NB4 (cell line): ENCODE results near the gene DYNC1H1.
"Not testable (repeated sequence)": the region's sequence is repeated elsewhere in the genome, so short reads cannot be mapped to it uniquely, and the experiment has no call there.

Experiments
- DNase-seq: peaks from one replicate; pipeline ENCODE4 v3.0.0; 2010; ENCODE audit warnings: low read depth
- H3K4me3 ChIP-seq: one replicate; pipeline ENCODE4 v1.5.1; 2011; ENCODE audit warnings: mild to moderate bottlenecking, low read depth, low read length, moderate library complexity
- MYC ChIP-seq: IDR thresholded peaks from 2 replicates; pipeline ENCODE4 v1.6.1; 2011; ENCODE audit warnings: low read depth, low read length
- POLR2A ChIP-seq: IDR thresholded peaks from 2 replicates; pipeline ENCODE4 v1.6.1; 2011; ENCODE audit warnings: mild to moderate bottlenecking; ENCODE audit not compliant: insufficient read length; ENCODE audit errors: extremely low read depth
- TF ChIP-seq, protein P1 (sequence below): IDR thresholded peaks from one replicate; pipeline ENCODE4 v1.5.1; 2012; ENCODE audit warnings: low read depth, low read length
- TF ChIP-seq, protein P2 (sequence below): IDR thresholded peaks from 2 replicates; pipeline ENCODE4 v1.6.1; 2011; ENCODE audit warnings: low read depth, low read length

The DYNC1H1 gene

GRCh38 chr14:102058146-102058545 lies 93.8 kb downstream of the DYNC1H1 start:
- no peak for DNase-seq
- TF ChIP-seq MYC (no peak), POLR2A (no peak)
- TF ChIP-seq, protein P1, sequence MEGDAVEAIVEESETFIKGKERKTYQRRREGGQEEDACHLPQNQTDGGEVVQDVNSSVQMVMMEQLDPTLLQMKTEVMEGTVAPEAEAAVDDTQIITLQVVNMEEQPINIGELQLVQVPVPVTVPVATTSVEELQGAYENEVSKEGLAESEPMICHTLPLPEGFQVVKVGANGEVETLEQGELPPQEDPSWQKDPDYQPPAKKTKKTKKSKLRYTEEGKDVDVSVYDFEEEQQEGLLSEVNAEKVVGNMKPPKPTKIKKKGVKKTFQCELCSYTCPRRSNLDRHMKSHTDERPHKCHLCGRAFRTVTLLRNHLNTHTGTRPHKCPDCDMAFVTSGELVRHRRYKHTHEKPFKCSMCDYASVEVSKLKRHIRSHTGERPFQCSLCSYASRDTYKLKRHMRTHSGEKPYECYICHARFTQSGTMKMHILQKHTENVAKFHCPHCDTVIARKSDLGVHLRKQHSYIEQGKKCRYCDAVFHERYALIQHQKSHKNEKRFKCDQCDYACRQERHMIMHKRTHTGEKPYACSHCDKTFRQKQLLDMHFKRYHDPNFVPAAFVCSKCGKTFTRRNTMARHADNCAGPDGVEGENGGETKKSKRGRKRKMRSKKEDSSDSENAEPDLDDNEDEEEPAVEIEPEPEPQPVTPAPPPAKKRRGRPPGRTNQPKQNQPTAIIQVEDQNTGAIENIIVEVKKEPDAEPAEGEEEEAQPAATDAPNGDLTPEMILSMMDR = no peak
- TF ChIP-seq, protein P2, sequence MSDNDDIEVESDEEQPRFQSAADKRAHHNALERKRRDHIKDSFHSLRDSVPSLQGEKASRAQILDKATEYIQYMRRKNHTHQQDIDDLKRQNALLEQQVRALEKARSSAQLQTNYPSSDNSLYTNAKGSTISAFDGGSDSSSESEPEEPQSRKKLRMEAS = no peak
- H3K4me3 ChIP-seq = no peak overlapping the region

DNA sequence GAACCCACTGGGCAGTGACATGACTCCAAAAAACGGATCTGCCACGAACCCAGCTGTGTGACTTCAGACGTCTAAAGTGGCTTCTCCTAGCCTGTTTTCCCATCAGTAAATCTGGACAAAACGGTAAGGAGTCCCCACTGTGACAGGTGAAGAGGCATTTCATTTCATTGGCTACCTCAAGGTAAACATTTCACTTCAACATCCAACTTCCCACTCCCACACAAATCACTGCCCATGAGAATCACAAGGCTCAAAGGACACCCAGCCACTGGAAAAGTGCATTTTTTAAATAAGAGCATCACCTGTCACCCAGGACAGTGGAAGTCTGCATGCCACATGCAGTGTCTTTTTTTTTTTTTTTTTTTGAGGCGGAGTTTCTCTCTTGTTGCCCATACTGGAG lies 94.6 kb downstream of the DYNC1H1 start:
- H3K4me3 ChIP-seq = no peak overlapping the region
- TF ChIP-seq MYC (no peak), POLR2A (no peak)
- TF ChIP-seq, protein P1 = no peak
- TF ChIP-seq, protein P2 = no peak
- DNase-seq = no peak

DNA sequence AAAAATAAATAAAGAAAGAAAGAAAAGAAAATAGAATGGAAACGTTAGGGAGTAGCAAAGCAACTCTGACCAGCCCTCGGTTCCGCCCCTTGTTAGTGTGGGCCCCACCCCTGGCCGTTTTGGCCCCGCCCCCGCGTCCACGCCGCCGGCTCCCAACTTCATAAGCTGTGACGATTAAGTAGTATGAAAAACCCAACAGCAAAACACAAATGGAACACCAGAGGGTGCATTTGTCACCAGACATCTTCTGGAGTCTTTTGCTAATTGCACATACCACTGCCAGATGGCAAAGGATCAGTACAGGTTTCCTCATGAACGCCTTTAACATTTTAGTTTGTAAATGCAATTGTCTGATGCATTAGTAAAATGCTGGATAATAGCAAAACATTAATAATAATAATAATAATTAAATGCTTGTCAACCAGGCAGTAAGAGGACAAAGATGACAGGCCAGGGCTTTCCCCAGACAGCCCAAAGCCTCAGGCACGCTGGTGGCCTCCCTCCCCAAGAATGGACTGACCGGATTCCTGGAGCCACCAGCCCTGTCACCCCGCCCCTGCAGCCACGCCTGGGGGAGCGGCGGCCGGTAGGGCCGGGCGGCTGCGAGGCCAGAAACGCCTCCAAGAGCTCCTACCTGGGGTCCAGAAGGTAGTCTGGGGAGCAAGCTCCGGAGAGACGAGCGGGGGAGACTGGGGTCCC lies 98.9 kb downstream of the DYNC1H1 start:
- no peak overlapping the region for H3K4me3 ChIP-seq
- DNase-seq = peak; percentile 91
- no peak for TF ChIP-seq POLR2A
- TF ChIP-seq, protein P2 = peak; percentile 45; the same call in 1 of the 2 replicates
- TF ChIP-seq, protein P1 = peak; percentile 40
- peak; percentile 61 for TF ChIP-seq MYC

GRCh38 chr14:102063808-102064429 lies 99.5 kb downstream of the DYNC1H1 start:
- no peak for DNase-seq
- TF ChIP-seq, protein P2 = no peak
- TF ChIP-seq POLR2A (no peak), MYC (no peak)
- TF ChIP-seq, protein P1 = no peak
- H3K4me3 ChIP-seq = no peak overlapping the region

DNA sequence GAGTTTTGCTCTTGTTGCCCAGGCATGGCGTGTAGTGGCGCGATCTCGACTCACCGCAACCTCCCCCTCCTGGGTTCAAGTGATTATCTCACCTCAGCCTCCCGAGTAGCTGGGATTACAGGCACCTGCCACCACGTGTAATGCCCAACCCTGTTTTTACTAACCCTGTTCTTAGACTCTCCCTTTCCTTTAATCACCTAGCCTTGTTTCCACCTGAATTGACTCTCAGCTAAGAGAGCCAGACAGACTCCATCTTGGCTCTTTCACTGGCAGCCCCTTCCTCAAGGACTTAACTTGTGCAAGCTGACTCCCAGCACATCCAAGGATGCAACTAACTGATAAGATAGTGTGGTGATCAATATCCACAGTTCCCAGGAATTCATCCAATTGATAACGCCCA lies 100.2 kb downstream of the DYNC1H1 start:
- DNase-seq, H3K4me3 ChIP-seq: not testable (repeated sequence)

DNA sequence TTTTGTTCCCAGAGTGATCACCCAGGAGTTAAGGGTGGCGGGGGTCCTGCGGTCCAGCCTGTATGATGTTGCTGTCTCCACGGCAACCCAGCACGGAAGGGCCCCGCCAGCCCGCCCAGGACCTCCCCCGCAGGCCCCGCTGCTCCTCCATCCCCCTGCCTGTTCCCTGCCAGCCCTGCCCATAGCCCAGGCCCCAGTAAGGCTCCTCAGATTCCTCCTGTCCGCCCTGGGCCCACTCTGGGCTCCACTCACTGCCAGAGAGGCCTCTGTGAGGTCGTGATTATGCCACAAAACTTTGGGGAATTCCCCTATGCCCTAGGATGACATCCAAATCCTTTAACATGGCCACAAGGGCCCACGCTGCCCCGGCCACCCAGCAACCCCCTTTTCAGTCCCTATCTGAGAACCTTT lies 101.7 kb downstream of the DYNC1H1 start:
- no peak for DNase-seq
- TF ChIP-seq MYC (no peak), POLR2A (no peak)
- TF ChIP-seq, protein P2 = no peak
- TF ChIP-seq, protein P1 = no peak

More for the DNA sequence above, 101.7 kb downstream of the DYNC1H1 start:
- no peak overlapping the region for H3K4me3 ChIP-seq
